HepG2 (cell line): ENCODE results near the gene PPP3CB. TPM values are rescaled to one million over a fixed set of nuclear protein-coding genes. Genes with fewer than 3 reads are reported as not detected.

ENCODE experiments used
- CREB3 ChIP-seq: sonication (generic); formaldehyde crosslinking; IDR thresholded peaks from 2 replicates; pipeline ENCODE4 v1.5.0; 2020; ENCODE audit warnings: missing genetic modification reagents
- EHMT2 ChIP-seq: fragments of 200-600 bp; sonication (generic); IDR thresholded peaks from 2 replicates; pipeline ENCODE4 v1.7.0; 2017; ENCODE audit warnings: antibody characterized with exemption, low read depth, low read length, borderline replicate concordance
- GATA4 ChIP-seq: sonication (generic); IDR thresholded peaks from 2 replicates; pipeline ENCODE4 v1.6.1; 2016; ENCODE audit warnings: antibody characterized with exemption, low read depth, borderline replicate concordance
- GLI4 ChIP-seq: sonication (generic); formaldehyde crosslinking; IDR thresholded peaks from 2 replicates; pipeline ENCODE4 v1.5.1; 2020; ENCODE audit warnings: missing genetic modification reagents, mild to moderate bottlenecking, moderate library complexity, borderline replicate concordance
- GRHL1 ChIP-seq: sonication (generic); formaldehyde crosslinking; conservative IDR thresholded peaks from 2 replicates; pipeline ENCODE4 v1.8.0; 2022; ENCODE audit warnings: missing genetic modification reagents
- GZF1 ChIP-seq: sonication (generic); formaldehyde crosslinking; IDR thresholded peaks from 2 replicates; pipeline ENCODE4 v1.5.1; 2020; ENCODE audit warnings: mild to moderate bottlenecking, missing genetic modification reagents
- MED1 ChIP-seq: sonication (generic); formaldehyde crosslinking; IDR thresholded peaks from 2 replicates; pipeline ENCODE4 v1.4.0; 2020; ENCODE audit warnings: missing genetic modification reagents
- SKI ChIP-seq: fragments of 450-650 bp; IDR thresholded peaks from one replicate; pipeline ENCODE4 v1.6.1; 2018; ENCODE audit warnings: mild to moderate bottlenecking; ENCODE audit not compliant: partially characterized antibody
- SPEN ChIP-seq: sonication (generic); formaldehyde crosslinking; IDR thresholded peaks from 2 replicates; pipeline ENCODE4 v1.5.1; 2020; ENCODE audit warnings: low read depth, mild to moderate bottlenecking, missing genetic modification reagents
- ZNF160 ChIP-seq: sonication (generic); formaldehyde crosslinking; IDR thresholded peaks from 2 replicates; pipeline ENCODE4 v1.8.0; 2022; ENCODE audit warnings: mild to moderate bottlenecking, inconsistent platforms, missing genetic modification reagents
- ZNF253 ChIP-seq: sonication (generic); formaldehyde crosslinking; IDR thresholded peaks from 2 replicates; pipeline ENCODE4 v1.8.0; 2022; ENCODE audit warnings: mild to moderate bottlenecking, missing genetic modification reagents, borderline replicate concordance
- ZNF256 ChIP-seq: sonication (generic); formaldehyde crosslinking; conservative IDR thresholded peaks from 2 replicates; pipeline ENCODE4 v1.4.0; 2020; ENCODE audit warnings: missing genetic modification reagents
- ZNF296 ChIP-seq: sonication (generic); formaldehyde crosslinking; conservative IDR thresholded peaks from 2 replicates; pipeline ENCODE4 v1.5.0; 2020; ENCODE audit warnings: mild to moderate bottlenecking, missing genetic modification reagents
- ZNF510 ChIP-seq: sonication (generic); formaldehyde crosslinking; IDR thresholded peaks from 2 replicates; pipeline ENCODE4 v1.4.0; 2020; ENCODE audit warnings: low read depth, mild to moderate bottlenecking, missing genetic modification reagents
- ZNF770 ChIP-seq: sonication (generic); formaldehyde crosslinking; IDR thresholded peaks from 2 replicates; pipeline ENCODE4 v1.5.0; 2020; ENCODE audit warnings: mild to moderate bottlenecking, missing genetic modification reagents
- ZNF775 ChIP-seq: sonication (generic); formaldehyde crosslinking; IDR thresholded peaks from 2 replicates; pipeline ENCODE4 v1.4.0; 2020; ENCODE audit warnings: missing genetic modification reagents, mild to moderate bottlenecking, moderate library complexity, borderline replicate concordance
- ZNF879 ChIP-seq: sonication (generic); formaldehyde crosslinking; IDR thresholded peaks from 2 replicates; pipeline ENCODE4 v1.8.1; 2023; ENCODE audit warnings: missing genetic modification reagents
- polyA plus RNA-seq, 8 experiments: library from polyadenylated mRNA; depleted of rRNA in 3 of 8; stranded (reverse) in 7 of 8; unstranded in 1 of 8; fragments of >200 nt; fragmentation: Illumina TruSeq in 4 of 8; extraction: Trizol in 4 of 8; gene quantifications; 2 replicates each; pipeline versions ENCODE4 v1.2.1 to v1.2.3, GENCODE V29; 2011 to 2016; ENCODE audit warnings: low read depth in 4 of 8, missing spikeins in 1 of 8, mixed read lengths in 1 of 8; ENCODE audit not compliant: insufficient read depth in 1 of 8
- total RNA-seq, 5 experiments: library from RNA; depleted of rRNA; stranded (reverse); fragments of >200 nt; fragmentation: Illumina TruSeq; extraction: Trizol; gene quantifications; 2 replicates each; pipeline ENCODE4 v1.2.3, GENCODE V29; 2016; ENCODE audit warnings: low read depth in 1 of 5
- TF ChIP-seq, protein P1 (sequence below), 2 experiments: sonication (generic) in 1 of 2; formaldehyde crosslinking in 1 of 2; IDR thresholded peaks; 2 replicates each; pipeline versions ENCODE4 v1.5.1 to v1.6.1; 2011 to 2020; ENCODE audit warnings: borderline replicate concordance in 1 of 2, low read depth in 1 of 2, low read length in 1 of 2, mild to moderate bottlenecking in 1 of 2, missing genetic modification reagents in 1 of 2, moderate library complexity in 1 of 2
- TF ChIP-seq, protein P2 (sequence below): sonication (generic); formaldehyde crosslinking; IDR thresholded peaks from 2 replicates; pipeline ENCODE4 v1.4.0; 2020; ENCODE audit warnings: mild to moderate bottlenecking, missing genetic modification reagents, borderline replicate concordance

Gene PPP3CB
- total and polyA plus RNA-seq, 2 of the 13 experiments (the other 11 are each of a cell fraction or from before 2014, with no cell fraction given) = 8.7 to 11.4 TPM

- TF ChIP-seq, protein P1, sequence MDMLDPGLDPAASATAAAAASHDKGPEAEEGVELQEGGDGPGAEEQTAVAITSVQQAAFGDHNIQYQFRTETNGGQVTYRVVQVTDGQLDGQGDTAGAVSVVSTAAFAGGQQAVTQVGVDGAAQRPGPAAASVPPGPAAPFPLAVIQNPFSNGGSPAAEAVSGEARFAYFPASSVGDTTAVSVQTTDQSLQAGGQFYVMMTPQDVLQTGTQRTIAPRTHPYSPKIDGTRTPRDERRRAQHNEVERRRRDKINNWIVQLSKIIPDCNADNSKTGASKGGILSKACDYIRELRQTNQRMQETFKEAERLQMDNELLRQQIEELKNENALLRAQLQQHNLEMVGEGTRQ (IDR thresholded peaks at IDR 0.05; ENCODE audit: low read depth, low read length) = no peak
- TF ChIP-seq, protein P1 (CRISPR knock-in tag; IDR thresholded peaks at IDR 0.05; ENCODE audit: borderline replicate concordance) = no peak
- TF ChIP-seq CREB3 (CRISPR knock-in tag) (no peak), ZNF160 (CRISPR knock-in tag) (peak; percentile 76; the same call in 1 of the 2 replicates), ZNF775 (CRISPR knock-in tag) (no peak), MED1 (CRISPR knock-in tag) (peak; percentile 56), ZNF879 (CRISPR knock-in tag) (no peak), GZF1 (peak; percentile 60; the same call in 1 of the 2 replicates), ZNF510 (CRISPR knock-in tag) (peak; percentile 72; the same call in 1 of the 2 replicates), ZNF256 (CRISPR knock-in tag) (no peak), ZNF770 (CRISPR knock-in tag) (no peak; the same call in 1 of the 2 replicates), EHMT2 (no peak), GLI4 (CRISPR knock-in tag) (no peak; the same call in 1 of the 2 replicates), SKI (peak; percentile 54), GATA4 (no peak), ZNF296 (no peak), SPEN (CRISPR knock-in tag) (peak; percentile 85), GRHL1 (CRISPR knock-in tag) (no peak), ZNF253 (CRISPR knock-in tag) (0 out of 2 replicates have a peak, but pooled peaks have one; percentile 23)
- TF ChIP-seq, protein P2, sequence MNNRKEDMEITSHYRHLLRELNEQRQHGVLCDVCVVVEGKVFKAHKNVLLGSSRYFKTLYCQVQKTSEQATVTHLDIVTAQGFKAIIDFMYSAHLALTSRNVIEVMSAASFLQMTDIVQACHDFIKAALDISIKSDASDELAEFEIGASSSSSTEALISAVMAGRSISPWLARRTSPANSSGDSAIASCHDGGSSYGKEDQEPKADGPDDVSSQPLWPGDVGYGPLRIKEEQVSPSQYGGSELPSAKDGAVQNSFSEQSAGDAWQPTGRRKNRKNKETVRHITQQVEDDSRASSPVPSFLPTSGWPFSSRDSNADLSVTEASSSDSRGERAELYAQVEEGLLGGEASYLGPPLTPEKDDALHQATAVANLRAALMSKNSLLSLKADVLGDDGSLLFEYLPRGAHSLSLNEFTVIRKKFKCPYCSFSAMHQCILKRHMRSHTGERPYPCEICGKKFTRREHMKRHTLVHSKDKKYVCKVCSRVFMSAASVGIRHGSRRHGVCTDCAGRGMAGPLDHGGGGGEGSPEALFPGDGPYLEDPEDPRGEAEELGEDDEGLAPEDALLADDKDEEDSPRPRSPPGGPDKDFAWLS = 0 out of 2 replicates have a peak, but pooled peaks have one; percentile 82
Measured at GRCh38 chr10:73413528-73414229, 82.1 kb downstream of the PPP3CB start, which contains the start of gene ANXA7 (continued).
